IMR-90 (cell line): Measurements from ENCODE around the gene JAKMIP3. TPM values are rescaled to one million over a fixed set of nuclear protein-coding genes. Genes with fewer than 3 reads are reported as not detected.

Source experiments
- ATAC-seq: fragments of 200-7000 bp; cut with Tn5 transposase; 2 replicates; pipeline ENCODE4 v1.9.1; 2020; ENCODE audit warnings: low read depth, mild to moderate bottlenecking, moderate library complexity
- BruUV-seq: library from RNA; stranded (reverse); fragments of 400-500 nt; replicated peaks from 2 replicates; lab custom pipeline; 2021; lab: Mats Ljungman, UMichigan
- CTCF ChIA-PET: fragments of 300-600 bp; formaldehyde crosslinking; extraction: SDS; loops from one replicate; lab custom pipeline; 2021; ENCODE audit warnings: antibody characterized with exemption; lab: Yijun Ruan, JAX
- POLR2A ChIA-PET: fragments of 300-600 bp; sonication (Branson Sonifier 250); formaldehyde crosslinking; loops from one replicate; lab custom pipeline; 2022; ENCODE audit warnings: antibody characterized with exemption; ENCODE audit not compliant: unreplicated experiment; lab: Charles Lee
- DNase-seq: peaks from one replicate; pipeline ENCODE4 v3.0.0; 2013
- H2AFZ ChIP-seq: replicated peaks from 2 replicates; pipeline ENCODE3; 2013; ENCODE audit warnings: low read length, mild to moderate bottlenecking; ENCODE audit not compliant: poor library complexity
- H2AK5ac ChIP-seq: 2 replicates; pipeline ENCODE4 v1.6.1; 2013; ENCODE audit warnings: low read depth, low read length, inconsistent platforms
- H2AK9ac ChIP-seq: replicated peaks from 2 replicates; pipeline ENCODE3; 2013; ENCODE audit warnings: mild to moderate bottlenecking, low read depth, low read length, moderate library complexity; ENCODE audit not compliant: poor library complexity
- H2BK120ac ChIP-seq: 2 replicates; pipeline ENCODE4 v1.6.1; 2013; ENCODE audit warnings: low read depth, low read length, inconsistent platforms
- H2BK15ac ChIP-seq: 3 replicates; pipeline ENCODE4 v1.6.1; 2013; ENCODE audit warnings: low read depth, low read length, inconsistent platforms
- H2BK20ac ChIP-seq: 2 replicates; pipeline ENCODE4 v1.6.1; 2013; ENCODE audit warnings: low read depth, mild to moderate bottlenecking, inconsistent platforms, low read length, moderate library complexity
- H2BK5ac ChIP-seq: 2 replicates; pipeline ENCODE4 v1.6.1; 2013; ENCODE audit warnings: mild to moderate bottlenecking, low read depth, low read length, inconsistent platforms; ENCODE audit not compliant: poor library complexity, severe bottlenecking
- H3K14ac ChIP-seq: replicated peaks from 2 replicates; pipeline ENCODE4 v1.6.1; 2013; ENCODE audit warnings: low read depth, low read length, inconsistent platforms
- H3K18ac ChIP-seq: 2 replicates; pipeline ENCODE4 v1.6.1; 2013; ENCODE audit warnings: low read depth, low read length, control low read depth
- H3K23ac ChIP-seq: 2 replicates; pipeline ENCODE4 v1.6.1; 2013; ENCODE audit warnings: low read depth, low read length, inconsistent platforms
- H3K27ac ChIP-seq: 2 replicates; pipeline ENCODE4 v1.5.1; 2013; ENCODE audit warnings: mild to moderate bottlenecking, control low read depth, low read length; ENCODE audit not compliant: insufficient read depth
- H3K27me3 ChIP-seq: 2 replicates; pipeline ENCODE4 v1.6.1; 2013; ENCODE audit warnings: low read length; ENCODE audit not compliant: control insufficient read depth, insufficient read depth
- H3K36me3 ChIP-seq: 2 replicates; pipeline ENCODE4 v1.6.1; 2013; ENCODE audit warnings: low read length, mixed read lengths; ENCODE audit not compliant: control insufficient read depth, insufficient read depth
- H3K4ac ChIP-seq: 2 replicates; pipeline ENCODE4 v1.6.1; 2013; ENCODE audit warnings: low read depth, low read length, inconsistent platforms
- H3K4me1 ChIP-seq: 2 replicates; pipeline ENCODE4 v1.6.1; 2013; ENCODE audit warnings: low read length, mixed read lengths; ENCODE audit not compliant: control insufficient read depth, insufficient read depth
- H3K4me2 ChIP-seq: 2 replicates; pipeline ENCODE4 v1.6.1; 2013; ENCODE audit warnings: low read depth, mild to moderate bottlenecking, control low read depth, low read length, moderate library complexity
- H3K4me3 ChIP-seq: 2 replicates; pipeline ENCODE4 v1.5.1; 2013; ENCODE audit warnings: low read depth, mild to moderate bottlenecking, control low read depth, low read length, moderate library complexity; ENCODE audit not compliant: insufficient read depth
- H3K56ac ChIP-seq: 2 replicates; pipeline ENCODE4 v1.6.1; 2013; ENCODE audit warnings: low read length, inconsistent platforms; ENCODE audit not compliant: insufficient read depth; ENCODE audit errors: extremely low read depth
- H3K79me1 ChIP-seq, 2 experiments: 2 replicates each; pipeline ENCODE4 v1.6.1; 2013; ENCODE audit warnings: low read length in 2 of 2, inconsistent platforms in 1 of 2, low read depth in 1 of 2
- H3K9ac ChIP-seq: 2 replicates; pipeline ENCODE4 v1.6.1; 2013; ENCODE audit warnings: low read depth, low read length, control low read depth
- H3K9me1 ChIP-seq: 2 replicates; pipeline ENCODE4 v1.6.1; 2013; ENCODE audit warnings: low read length, inconsistent platforms; ENCODE audit not compliant: insufficient read depth
- H3K9me3 ChIP-seq: 2 replicates; pipeline ENCODE4 v1.6.1; 2013; ENCODE audit warnings: low read length; ENCODE audit not compliant: control insufficient read depth, insufficient read depth
- H4K20me1 ChIP-seq: 2 replicates; pipeline ENCODE4 v1.6.1; 2013; ENCODE audit warnings: low read length, inconsistent platforms; ENCODE audit not compliant: insufficient read depth
- H4K5ac ChIP-seq: 2 replicates; pipeline ENCODE4 v1.6.1; 2013; ENCODE audit warnings: mild to moderate bottlenecking, low read depth, low read length, control low read depth
- H4K8ac ChIP-seq, 2 experiments: 2 replicates each; pipeline ENCODE4 v1.6.1; 2013; ENCODE audit warnings: low read depth in 2 of 2, low read length in 2 of 2, control low read depth in 1 of 2, inconsistent platforms in 1 of 2
- H4K91ac ChIP-seq: 2 replicates; pipeline ENCODE4 v1.6.1; 2013; ENCODE audit warnings: low read depth, low read length, inconsistent platforms; ENCODE audit not compliant: insufficient read depth
- BHLHE40 ChIP-seq: fragments of 150-350 bp; IDR thresholded peaks from 2 replicates; pipeline ENCODE4 v1.6.1; 2016; ENCODE audit warnings: mild to moderate bottlenecking, low read depth, low read length
- CEBPB ChIP-seq: IDR thresholded peaks from 2 replicates; pipeline ENCODE4 v1.6.1; 2012; ENCODE audit warnings: low read depth, low read length, improper control_type of control experiment
- CHD1 ChIP-seq: IDR thresholded peaks from 2 replicates; pipeline ENCODE4 v1.6.1; 2012; ENCODE audit warnings: low read depth, low read length, improper control_type of control experiment
- MAFK ChIP-seq: IDR thresholded peaks from 2 replicates; pipeline ENCODE4 v1.6.1; 2012; ENCODE audit warnings: low read depth, low read length, improper control_type of control experiment
- MAZ ChIP-seq: IDR thresholded peaks from 2 replicates; pipeline ENCODE4 v1.6.1; 2012; ENCODE audit warnings: low read depth, mild to moderate bottlenecking, low read length, improper control_type of control experiment, moderate library complexity, borderline replicate concordance
- MXI1 ChIP-seq: IDR thresholded peaks from 2 replicates; pipeline ENCODE4 v1.6.1; 2012; ENCODE audit warnings: low read depth, mild to moderate bottlenecking, low read length, moderate library complexity, borderline replicate concordance
- NFE2L2 ChIP-seq: fragments of 150-350 bp; IDR thresholded peaks from 2 replicates; pipeline ENCODE4 v1.6.1; 2016; ENCODE audit warnings: low read depth, mild to moderate bottlenecking, low read length
- POLR2A ChIP-seq: IDR thresholded peaks from 2 replicates; pipeline ENCODE4 v1.6.1; 2012; ENCODE audit warnings: mild to moderate bottlenecking, low read depth, low read length
- RAD21 ChIP-seq: IDR thresholded peaks from 2 replicates; pipeline ENCODE4 v1.6.1; 2012; ENCODE audit warnings: low read length, improper control_type of control experiment
- RCOR1 ChIP-seq: IDR thresholded peaks from 2 replicates; pipeline ENCODE4 v1.6.1; 2012; ENCODE audit warnings: mild to moderate bottlenecking, low read length, improper control_type of control experiment; ENCODE audit not compliant: insufficient replicate concordance
- RFX5 ChIP-seq: IDR thresholded peaks from 2 replicates; pipeline ENCODE4 v1.8.0; 2012; ENCODE audit warnings: low read depth, mild to moderate bottlenecking, low read length, moderate library complexity
- SMC3 ChIP-seq: fragments of 150-350 bp; IDR thresholded peaks from 2 replicates; pipeline ENCODE4 v1.6.1; 2016; ENCODE audit warnings: low read depth, mild to moderate bottlenecking, antibody characterized with exemption, low read length, moderate library complexity
- WGBS, 2 experiments: methylation state at CpG; one replicate each; pipeline versions ENCODE4 v1.1.5 to v1.1.7; 2013; ENCODE audit warnings: missing lambda C conversion rate in 2 of 2; ENCODE audit not compliant: insufficient read length in 1 of 2; ENCODE audit errors: extremely low coverage in 2 of 2; 5-methylcytosine and 5-hydroxymethylcytosine counted together
- dilution Hi-C: fragments of 300-500 bp; cut with HindIII; formaldehyde crosslinking; loops from one replicate; pipeline ENCODE4 v1.14.3; 2018; ENCODE audit warnings: low sequenced_read_pairs; ENCODE audit not compliant: unreplicated experiment
- in situ Hi-C: fragments of 300-500 bp; cut with MboI; formaldehyde crosslinking; loops from 3 replicates; pipeline ENCODE4 v1.14.3; 2019; ENCODE audit warnings: low sequenced_read_pairs, inconsistent platforms, mixed read lengths
- intact Hi-C: fragments of 100-400 bp; cut with micrococcal nuclease; formaldehyde crosslinking; loops from 2 replicates; pipeline ENCODE4 v1.10.0; 2022
- polyA plus RNA-seq, 3 experiments: library from polyadenylated mRNA; depleted of rRNA; stranded (reverse); fragments of >200 nt; gene quantifications; 2 replicates each; pipeline ENCODE4 v1.2.3, GENCODE V29; 2012; ENCODE audit warnings: low replicate concordance in 1 of 3
- total RNA-seq: library from RNA; depleted of rRNA; stranded (reverse); fragments of >200 nt; gene quantifications from 2 replicates; pipeline ENCODE4 v1.2.3, GENCODE V29; 2012
- TF ChIP-seq, protein P1 (sequence below): fragments of 150-350 bp; IDR thresholded peaks from 2 replicates; pipeline ENCODE4 v1.6.1; 2017; ENCODE audit warnings: mild to moderate bottlenecking, antibody characterized with exemption, low read length, low read depth
- TF ChIP-seq, protein P2 (sequence below): fragments of 150-350 bp; IDR thresholded peaks from 2 replicates; pipeline ENCODE4 v1.6.1; 2016; ENCODE audit warnings: low read depth, mild to moderate bottlenecking, low read length, moderate library complexity, borderline replicate concordance
- TF ChIP-seq, protein P3 (sequence below): conservative IDR thresholded peaks from 2 replicates; pipeline ENCODE4 v1.5.1; 2012; ENCODE audit warnings: mild to moderate bottlenecking, low read depth, low read length, improper control_type of control experiment

JAKMIP3 gene
- total and polyA plus RNA-seq, 2 of the 4 experiments (the other 2 are of a cell fraction): under 0.01 to 0.22 TPM

DNA sequence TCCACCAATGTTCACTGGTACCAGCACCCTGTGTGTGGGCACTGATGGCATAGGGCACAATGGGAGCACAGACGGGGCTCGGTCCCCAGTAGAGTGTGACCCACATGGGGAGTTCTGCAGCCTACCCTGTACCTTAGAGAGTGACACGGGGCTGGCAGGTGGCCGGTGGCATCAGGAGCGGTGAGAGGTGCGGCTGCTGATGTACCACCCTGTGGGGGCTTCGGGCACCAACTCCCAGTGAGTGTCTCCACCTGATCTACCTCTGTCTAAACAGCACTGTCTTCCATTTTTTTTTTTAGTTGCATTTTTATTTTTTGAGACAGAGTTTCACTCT, 4.1 kb downstream of the JAKMIP3 start:
- no peak overlapping the region for H3K18ac ChIP-seq
- H3K56ac ChIP-seq: no peak overlapping the region
- H2BK5ac ChIP-seq: no peak overlapping the region
- no peak overlapping the region for H4K8ac ChIP-seq
- no peak overlapping the region for H2AFZ ChIP-seq
- H3K79me1 ChIP-seq: no peaks in the 10 kb centered on the region
- no peak overlapping the region for H3K23ac ChIP-seq
- intact Hi-C loops: loop anchor here (5.0 kb wide), 1 partner anchor 88 kb away; the partner anchor contains the start of gene BNIP3
- H3K27ac ChIP-seq: no peak overlapping the region
- H3K36me3 ChIP-seq: no peaks in the 10 kb centered on the region
- peaks cover 6% of the 10 kb centered on the region; the same call in 1 of the 2 replicates for H3K4me1 ChIP-seq
- no peak overlapping the region for H3K14ac ChIP-seq
- H4K91ac ChIP-seq: no peak overlapping the region
- H3K27me3 ChIP-seq: peaks cover 7% of the 10 kb centered on the region; the same call in 1 of the 2 replicates
- H3K9me3 ChIP-seq: no peaks in the 10 kb centered on the region
- WGBS, 2 experiments: no CpG with 5 or more reads among the region's 7 CpGs
- ChIA-PET CTCF (no interaction called here), POLR2A (no interaction called here)
- no peak overlapping the region for H2BK120ac ChIP-seq
- H4K20me1 ChIP-seq: no peaks in the 10 kb centered on the region
- H4K5ac ChIP-seq: no peak overlapping the region
- ATAC-seq (no peak), DNase-seq (no peak)
- H3K4ac ChIP-seq: no peak overlapping the region
- dilution Hi-C loops: no loop called here
- TF ChIP-seq RCOR1: no peak
- TF ChIP-seq NFE2L2: no peak
- TF ChIP-seq CEBPB: no peak
- no peak for TF ChIP-seq MAFK
- no peak for TF ChIP-seq CHD1
- no peak for TF ChIP-seq RAD21
- no peak for TF ChIP-seq SMC3
- TF ChIP-seq MAZ: no peak
- TF ChIP-seq, protein P1, sequence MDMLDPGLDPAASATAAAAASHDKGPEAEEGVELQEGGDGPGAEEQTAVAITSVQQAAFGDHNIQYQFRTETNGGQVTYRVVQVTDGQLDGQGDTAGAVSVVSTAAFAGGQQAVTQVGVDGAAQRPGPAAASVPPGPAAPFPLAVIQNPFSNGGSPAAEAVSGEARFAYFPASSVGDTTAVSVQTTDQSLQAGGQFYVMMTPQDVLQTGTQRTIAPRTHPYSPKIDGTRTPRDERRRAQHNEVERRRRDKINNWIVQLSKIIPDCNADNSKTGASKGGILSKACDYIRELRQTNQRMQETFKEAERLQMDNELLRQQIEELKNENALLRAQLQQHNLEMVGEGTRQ: no peak
- TF ChIP-seq MXI1: no peak
- no peak for TF ChIP-seq BHLHE40
- TF ChIP-seq, protein P2, sequence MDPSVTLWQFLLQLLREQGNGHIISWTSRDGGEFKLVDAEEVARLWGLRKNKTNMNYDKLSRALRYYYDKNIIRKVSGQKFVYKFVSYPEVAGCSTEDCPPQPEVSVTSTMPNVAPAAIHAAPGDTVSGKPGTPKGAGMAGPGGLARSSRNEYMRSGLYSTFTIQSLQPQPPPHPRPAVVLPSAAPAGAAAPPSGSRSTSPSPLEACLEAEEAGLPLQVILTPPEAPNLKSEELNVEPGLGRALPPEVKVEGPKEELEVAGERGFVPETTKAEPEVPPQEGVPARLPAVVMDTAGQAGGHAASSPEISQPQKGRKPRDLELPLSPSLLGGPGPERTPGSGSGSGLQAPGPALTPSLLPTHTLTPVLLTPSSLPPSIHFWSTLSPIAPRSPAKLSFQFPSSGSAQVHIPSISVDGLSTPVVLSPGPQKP: no peak
- no peak for TF ChIP-seq POLR2A
- TF ChIP-seq, protein P3, sequence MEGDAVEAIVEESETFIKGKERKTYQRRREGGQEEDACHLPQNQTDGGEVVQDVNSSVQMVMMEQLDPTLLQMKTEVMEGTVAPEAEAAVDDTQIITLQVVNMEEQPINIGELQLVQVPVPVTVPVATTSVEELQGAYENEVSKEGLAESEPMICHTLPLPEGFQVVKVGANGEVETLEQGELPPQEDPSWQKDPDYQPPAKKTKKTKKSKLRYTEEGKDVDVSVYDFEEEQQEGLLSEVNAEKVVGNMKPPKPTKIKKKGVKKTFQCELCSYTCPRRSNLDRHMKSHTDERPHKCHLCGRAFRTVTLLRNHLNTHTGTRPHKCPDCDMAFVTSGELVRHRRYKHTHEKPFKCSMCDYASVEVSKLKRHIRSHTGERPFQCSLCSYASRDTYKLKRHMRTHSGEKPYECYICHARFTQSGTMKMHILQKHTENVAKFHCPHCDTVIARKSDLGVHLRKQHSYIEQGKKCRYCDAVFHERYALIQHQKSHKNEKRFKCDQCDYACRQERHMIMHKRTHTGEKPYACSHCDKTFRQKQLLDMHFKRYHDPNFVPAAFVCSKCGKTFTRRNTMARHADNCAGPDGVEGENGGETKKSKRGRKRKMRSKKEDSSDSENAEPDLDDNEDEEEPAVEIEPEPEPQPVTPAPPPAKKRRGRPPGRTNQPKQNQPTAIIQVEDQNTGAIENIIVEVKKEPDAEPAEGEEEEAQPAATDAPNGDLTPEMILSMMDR: no peak
- no peak for TF ChIP-seq RFX5
- H2AK5ac ChIP-seq: no peak overlapping the region
- H3K4me2 ChIP-seq: no peak overlapping the region
- H3K9ac ChIP-seq: no peak overlapping the region
- BruUV-seq: no TSS peak
- peaks cover 5% of the 10 kb centered on the region; the same call in 1 of the 2 replicates for H3K9me1 ChIP-seq
- H2BK15ac ChIP-seq: no peak overlapping the region
- no peak overlapping the region for H3K4me3 ChIP-seq
- in situ Hi-C loops: no loop called here
- H2BK20ac ChIP-seq: no peak overlapping the region
- no peak overlapping the region for H2AK9ac ChIP-seq
